Measurements from ENCODE around the gene RAD23B.

Gene RAD23B

DNA sequence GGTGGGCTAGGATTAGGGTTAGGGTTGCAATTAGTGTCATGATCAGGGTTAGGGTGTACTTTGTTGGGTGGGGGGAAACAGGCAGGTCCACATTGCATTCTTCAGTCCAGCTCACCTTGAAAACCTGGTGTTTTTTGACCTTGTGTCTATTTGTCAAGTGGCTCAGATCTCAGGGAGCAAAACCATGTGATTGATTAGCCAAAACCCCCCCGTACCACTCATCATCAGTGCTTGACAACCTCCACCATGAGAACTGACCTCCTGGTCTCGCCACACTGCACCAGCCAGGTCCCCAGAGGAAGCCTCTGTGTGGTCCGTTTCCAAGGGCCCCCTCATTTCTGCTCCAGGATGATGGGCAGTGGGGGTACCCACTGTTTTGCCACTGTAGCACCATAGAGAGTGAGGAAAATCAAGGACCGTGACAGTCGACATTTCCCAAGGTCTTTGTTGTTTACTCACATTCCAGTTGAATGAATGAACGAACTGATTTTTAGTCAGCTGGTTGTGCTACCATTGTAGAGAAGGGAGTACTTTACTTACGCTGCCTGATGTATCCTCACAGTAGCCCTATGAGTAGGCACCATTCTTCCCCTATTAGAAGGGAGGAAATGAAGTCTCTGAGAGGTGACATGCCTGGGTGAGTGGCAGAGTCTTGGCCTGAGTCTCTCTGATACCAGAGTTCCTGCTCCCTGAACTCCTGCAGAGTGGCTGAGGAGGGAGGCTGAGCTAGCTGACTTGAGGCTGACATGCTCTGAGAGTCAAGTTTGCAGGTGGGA lies 84.8 kb downstream of the RAD23B start:
- no peak overlapping the region for H3K4me3 ChIP-seq (replicated peaks; ENCODE audit: low read depth, low read length)
- TF ChIP-seq CTCF (IDR thresholded peaks at IDR 0.05; ENCODE audit: low read length, missing control alignments): no peak
- DNase-seq (ENCODE audit: low read depth): peak; percentile 73

GRCh38 chr9:107368696-107369095 lies 85.6 kb downstream of the RAD23B start:
- peak; percentile 49 for DNase-seq (ENCODE audit: low read depth)
- H3K4me3 ChIP-seq (replicated peaks; ENCODE audit: low read depth, low read length): no peak overlapping the region
- TF ChIP-seq CTCF (IDR thresholded peaks at IDR 0.05; ENCODE audit: low read length, missing control alignments): no peak

DNA sequence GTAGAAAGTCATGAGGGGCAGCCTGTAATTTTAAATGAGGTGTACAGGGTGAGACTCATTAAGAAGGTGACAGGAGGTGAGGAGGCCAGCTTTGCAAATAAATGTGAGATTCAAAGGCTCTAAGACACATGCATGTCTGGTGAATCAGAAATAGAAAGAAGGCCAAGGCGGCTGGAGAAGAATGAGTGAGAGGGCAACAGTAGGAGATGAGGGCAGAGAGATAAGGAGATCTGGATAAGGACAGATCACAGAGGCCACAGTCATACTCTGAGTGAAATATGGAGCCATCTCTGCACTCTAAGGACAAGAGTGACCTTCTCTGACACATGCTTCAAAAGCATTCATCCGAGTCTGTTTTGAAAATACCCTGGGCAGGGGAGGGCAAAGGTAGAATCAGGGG lies 90.7 kb downstream of the RAD23B start:
- no peak for TF ChIP-seq CTCF (IDR thresholded peaks at IDR 0.05; ENCODE audit: low read length, missing control alignments)
- no peak overlapping the region for H3K4me3 ChIP-seq (replicated peaks; ENCODE audit: low read depth, low read length)
- no peak for DNase-seq (ENCODE audit: low read depth)

GRCh38 chr9:107375001-107375400 lies 91.9 kb downstream of the RAD23B start:
- DNase-seq (ENCODE audit: low read depth): no peak
- no peak overlapping the region for H3K4me3 ChIP-seq (replicated peaks; ENCODE audit: low read depth, low read length)
- no peak for TF ChIP-seq CTCF (IDR thresholded peaks at IDR 0.05; ENCODE audit: low read length, missing control alignments)

DNA sequence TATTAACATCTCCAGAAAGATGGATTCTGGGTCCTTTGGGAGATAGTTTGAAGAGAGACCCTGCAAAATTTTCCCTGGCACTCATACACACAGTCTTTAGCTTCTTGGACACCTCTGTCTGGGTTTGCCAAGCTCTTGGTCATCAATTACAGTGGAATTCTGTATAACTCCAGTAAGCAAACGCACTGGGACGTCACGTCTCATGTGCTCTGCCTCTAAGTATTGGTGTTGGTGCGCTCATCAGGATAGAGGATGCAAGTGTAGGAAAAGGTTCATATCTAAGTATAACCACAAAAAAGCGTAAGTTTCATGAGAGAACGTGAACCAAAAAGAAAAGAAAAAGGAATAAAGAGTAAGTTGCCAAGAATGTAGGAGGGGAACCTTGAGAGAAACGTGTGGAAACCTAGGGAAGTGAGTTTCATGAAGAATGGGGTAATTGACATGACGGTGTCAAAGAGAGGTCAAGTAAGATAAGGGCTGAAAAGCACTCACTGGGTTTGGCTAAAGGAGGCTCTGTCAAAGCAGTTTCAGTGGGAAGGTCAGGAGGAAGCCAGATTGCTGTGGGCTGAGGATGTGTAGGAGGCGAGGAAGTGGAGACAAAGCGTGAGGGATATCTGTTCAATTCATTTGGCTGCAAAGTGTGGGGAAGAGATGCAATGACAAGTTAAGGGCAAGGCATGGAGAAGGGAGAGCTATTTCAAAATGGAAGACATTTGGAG lies 92.7 kb downstream of the RAD23B start:
- TF ChIP-seq CTCF (IDR thresholded peaks at IDR 0.05; ENCODE audit: low read length, missing control alignments): no peak
- H3K4me3 ChIP-seq (replicated peaks; ENCODE audit: low read depth, low read length): no peak overlapping the region
- peak; percentile 73 for DNase-seq (ENCODE audit: low read depth)

- no peak for DNase-seq (ENCODE audit: low read depth)
- no peak for TF ChIP-seq CTCF (IDR thresholded peaks at IDR 0.05; ENCODE audit: low read length, missing control alignments)
- no peak overlapping the region for H3K4me3 ChIP-seq (replicated peaks; ENCODE audit: low read depth, low read length)
Measured at GRCh38 chr9:107378006-107378405, 94.9 kb downstream of the RAD23B start.
